GM12872 (cell line): ENCODE data around the gene RNPC3.

Experiments
- TF ChIP-seq, protein P1 (sequence below): IDR thresholded peaks from 3 replicates; pipeline ENCODE4 v1.5.1; 2011; ENCODE audit warnings: low read depth, mild to moderate bottlenecking, low read length, moderate library complexity; ENCODE audit not compliant: insufficient read depth

The RNPC3 gene, protein sequence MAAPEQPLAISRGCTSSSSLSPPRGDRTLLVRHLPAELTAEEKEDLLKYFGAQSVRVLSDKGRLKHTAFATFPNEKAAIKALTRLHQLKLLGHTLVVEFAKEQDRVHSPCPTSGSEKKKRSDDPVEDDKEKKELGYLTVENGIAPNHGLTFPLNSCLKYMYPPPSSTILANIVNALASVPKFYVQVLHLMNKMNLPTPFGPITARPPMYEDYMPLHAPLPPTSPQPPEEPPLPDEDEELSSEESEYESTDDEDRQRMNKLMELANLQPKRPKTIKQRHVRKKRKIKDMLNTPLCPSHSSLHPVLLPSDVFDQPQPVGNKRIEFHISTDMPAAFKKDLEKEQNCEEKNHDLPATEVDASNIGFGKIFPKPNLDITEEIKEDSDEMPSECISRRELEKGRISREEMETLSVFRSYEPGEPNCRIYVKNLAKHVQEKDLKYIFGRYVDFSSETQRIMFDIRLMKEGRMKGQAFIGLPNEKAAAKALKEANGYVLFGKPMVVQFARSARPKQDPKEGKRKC

GRCh38 chr1:103525607-103526507 is at the start of gene RNPC3:
RNPC3 (plus strand) TSS chr1:103525699; CDS start chr1:103526071, 372 bp downstream.
- TF ChIP-seq, protein P1, sequence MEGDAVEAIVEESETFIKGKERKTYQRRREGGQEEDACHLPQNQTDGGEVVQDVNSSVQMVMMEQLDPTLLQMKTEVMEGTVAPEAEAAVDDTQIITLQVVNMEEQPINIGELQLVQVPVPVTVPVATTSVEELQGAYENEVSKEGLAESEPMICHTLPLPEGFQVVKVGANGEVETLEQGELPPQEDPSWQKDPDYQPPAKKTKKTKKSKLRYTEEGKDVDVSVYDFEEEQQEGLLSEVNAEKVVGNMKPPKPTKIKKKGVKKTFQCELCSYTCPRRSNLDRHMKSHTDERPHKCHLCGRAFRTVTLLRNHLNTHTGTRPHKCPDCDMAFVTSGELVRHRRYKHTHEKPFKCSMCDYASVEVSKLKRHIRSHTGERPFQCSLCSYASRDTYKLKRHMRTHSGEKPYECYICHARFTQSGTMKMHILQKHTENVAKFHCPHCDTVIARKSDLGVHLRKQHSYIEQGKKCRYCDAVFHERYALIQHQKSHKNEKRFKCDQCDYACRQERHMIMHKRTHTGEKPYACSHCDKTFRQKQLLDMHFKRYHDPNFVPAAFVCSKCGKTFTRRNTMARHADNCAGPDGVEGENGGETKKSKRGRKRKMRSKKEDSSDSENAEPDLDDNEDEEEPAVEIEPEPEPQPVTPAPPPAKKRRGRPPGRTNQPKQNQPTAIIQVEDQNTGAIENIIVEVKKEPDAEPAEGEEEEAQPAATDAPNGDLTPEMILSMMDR, result no peak

GRCh38 chr1:103477101-103477500 is 48.4 kb upstream of the RNPC3 start:
- TF ChIP-seq, protein P1, result no peak

DNA sequence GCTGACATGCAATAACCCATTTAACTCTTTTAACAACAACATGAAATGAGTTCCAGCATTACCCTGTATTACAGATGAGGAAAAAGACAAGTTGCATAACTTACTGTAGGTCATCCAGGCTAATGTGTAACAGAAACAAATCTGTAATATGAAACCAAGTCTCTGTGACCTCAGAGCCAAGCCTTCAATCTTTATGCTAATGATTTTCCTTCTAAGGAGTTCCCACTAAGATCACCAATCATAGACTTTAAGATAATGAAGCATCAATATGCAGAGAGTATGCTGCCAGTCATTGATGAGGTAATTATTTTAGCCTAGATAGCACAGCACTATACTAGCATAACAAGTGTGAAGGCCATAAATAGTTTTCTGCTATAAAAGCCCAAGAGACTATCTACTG is 35.6 kb upstream of the RNPC3 start:
- TF ChIP-seq, protein P1, result no peak

DNA sequence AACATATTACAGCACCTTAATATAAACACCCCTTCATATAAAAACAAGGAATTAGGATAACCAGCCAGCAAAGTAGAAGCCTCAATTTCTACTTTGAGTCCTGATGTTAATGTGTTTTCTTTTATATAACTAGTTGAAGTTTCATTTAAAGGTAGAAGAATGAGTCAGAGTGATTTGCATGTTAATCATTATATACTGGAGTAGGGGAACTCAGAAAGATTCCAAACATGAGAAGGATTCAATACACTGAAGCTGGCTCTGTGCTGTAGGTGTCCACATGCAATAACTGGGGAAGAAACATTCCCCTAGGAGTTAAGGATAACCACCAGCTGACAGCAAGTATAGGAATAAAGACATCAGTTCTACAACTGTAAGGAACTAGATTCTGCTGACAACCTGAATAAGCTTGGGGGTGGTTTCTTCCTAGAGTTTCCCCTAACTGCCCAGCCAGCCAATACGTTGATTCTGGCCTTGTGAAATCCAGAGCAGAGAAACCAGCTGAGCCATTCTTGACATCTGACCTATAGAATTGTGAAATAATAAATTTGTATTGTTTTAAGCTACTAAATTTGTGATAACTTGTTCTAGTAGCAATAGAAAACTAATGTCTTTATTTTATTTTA is 33.4 kb upstream of the RNPC3 start:
- TF ChIP-seq, protein P1, result no peak

DNA sequence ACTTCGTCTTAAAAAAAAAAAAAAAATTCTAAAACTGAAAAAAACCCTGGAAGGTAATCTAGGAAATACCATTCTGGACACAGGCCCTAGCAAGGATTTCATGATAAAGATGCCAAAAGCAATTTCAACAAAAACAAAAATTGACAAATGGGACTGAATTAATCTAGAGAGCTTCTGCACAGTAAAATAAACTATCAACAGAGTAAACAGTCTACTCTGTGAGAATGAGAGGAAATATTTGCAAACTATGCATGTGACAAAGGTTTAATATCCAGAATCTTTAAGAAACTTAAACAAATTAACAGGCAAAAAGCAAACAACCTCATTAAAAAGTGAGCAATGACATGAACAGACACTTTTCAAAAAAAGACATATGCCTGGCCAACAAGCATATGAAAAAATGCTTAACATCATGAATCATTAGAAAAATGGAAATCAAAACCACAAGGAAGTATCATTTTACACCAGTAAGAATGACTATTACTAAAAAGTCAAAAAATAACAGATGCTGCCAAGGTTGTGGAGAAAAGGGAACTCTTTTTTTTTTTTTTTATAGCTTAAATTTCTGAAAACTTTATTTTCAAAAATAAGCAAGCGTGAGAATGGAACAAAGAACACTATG is 29.4 kb upstream of the RNPC3 start:
- TF ChIP-seq, protein P1, result no peak

GRCh38 chr1:103497404-103497803 is 28.1 kb upstream of the RNPC3 start:
- TF ChIP-seq, protein P1, result no peak
